GM21381 (cell line): Measurements from ENCODE around the gene HDGFL2.

Source experiments
- ATAC-seq: cut with Tn5 transposase; IDR thresholded peaks from one replicate; pipeline ENCODE4 v1.9.1; 2021; ENCODE audit warnings: mild to moderate bottlenecking, moderate library complexity; ENCODE audit not compliant: unreplicated experiment

The HDGFL2 gene

GRCh38 chr19:4496304-4496703 lies 24.2 kb downstream of the HDGFL2 start:
- ATAC-seq = no peak

- no peak for ATAC-seq
Observed at GRCh38 chr19:4497770-4498389, 25.8 kb downstream of the HDGFL2 start.

- ATAC-seq = no peak
Observed at GRCh38 chr19:4498694-4499093, 26.6 kb downstream of the HDGFL2 start.

- ATAC-seq = no peak
Observed at GRCh38 chr19:4499318-4499717, 27.2 kb downstream of the HDGFL2 start.

- no peak for ATAC-seq
Observed at GRCh38 chr19:4499855-4500254, 27.8 kb downstream of the HDGFL2 start.

GRCh38 chr19:4500841-4501591 lies 28.9 kb downstream of the HDGFL2 start:
- ATAC-seq = no peak

GRCh38 chr19:4501691-4502090 lies 29.6 kb downstream of the HDGFL2 start:
- ATAC-seq = no peak

- no peak for ATAC-seq
Observed at GRCh38 chr19:4502282-4503131, 30.4 kb downstream of the HDGFL2 start.

- ATAC-seq = no peak
Observed at GRCh38 chr19:4503132-4503824, 31.2 kb downstream of the HDGFL2 start.

- no peak for ATAC-seq
Observed at GRCh38 chr19:4503825-4504170, 31.7 kb downstream of the HDGFL2 start.

- no peak for ATAC-seq
Observed at GRCh38 chr19:4504297-4504701, 32.2 kb downstream of the HDGFL2 start.

- no peak for ATAC-seq
Observed at GRCh38 chr19:4504891-4505569, 32.9 kb downstream of the HDGFL2 start.

- ATAC-seq = no peak
Observed at GRCh38 chr19:4505570-4506448, 33.7 kb downstream of the HDGFL2 start.

- ATAC-seq = no peak
Observed at GRCh38 chr19:4506449-4507149, 34.5 kb downstream of the HDGFL2 start.

GRCh38 chr19:4507150-4507452 lies 35.0 kb downstream of the HDGFL2 start:
- ATAC-seq = no peak

GRCh38 chr19:4507804-4508203 lies 35.7 kb downstream of the HDGFL2 start:
- ATAC-seq = no peak

GRCh38 chr19:4508698-4509097 lies 36.6 kb downstream of the HDGFL2 start:
- ATAC-seq = no peak

GRCh38 chr19:4510435-4511255 lies 38.5 kb downstream of the HDGFL2 start:
- ATAC-seq = no peak
